ENCODE results near the gene CCNI2.

CCNI2 gene

DNA sequence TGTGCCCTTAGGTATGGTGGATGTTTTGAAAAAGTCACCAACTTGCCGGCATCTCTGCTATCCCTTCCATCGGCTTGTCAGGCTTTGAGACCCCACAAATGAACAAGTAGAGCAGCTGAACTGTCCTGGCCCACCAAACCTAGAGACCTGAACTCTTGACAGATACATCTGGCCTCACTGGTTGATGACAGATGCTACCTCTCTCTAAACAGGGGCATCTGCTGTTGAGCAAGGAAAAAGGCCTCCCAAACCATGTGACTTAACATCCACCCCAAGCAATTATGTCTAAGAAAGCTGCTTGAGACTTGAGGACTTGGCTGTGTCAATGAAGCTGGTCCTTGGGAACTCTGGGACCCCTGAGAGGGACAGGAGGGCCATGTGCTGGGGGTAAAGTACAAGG, 2.3 kb downstream of the CCNI2 start:
- DNase-seq (ENCODE audit: low read depth): no peak

DNA sequence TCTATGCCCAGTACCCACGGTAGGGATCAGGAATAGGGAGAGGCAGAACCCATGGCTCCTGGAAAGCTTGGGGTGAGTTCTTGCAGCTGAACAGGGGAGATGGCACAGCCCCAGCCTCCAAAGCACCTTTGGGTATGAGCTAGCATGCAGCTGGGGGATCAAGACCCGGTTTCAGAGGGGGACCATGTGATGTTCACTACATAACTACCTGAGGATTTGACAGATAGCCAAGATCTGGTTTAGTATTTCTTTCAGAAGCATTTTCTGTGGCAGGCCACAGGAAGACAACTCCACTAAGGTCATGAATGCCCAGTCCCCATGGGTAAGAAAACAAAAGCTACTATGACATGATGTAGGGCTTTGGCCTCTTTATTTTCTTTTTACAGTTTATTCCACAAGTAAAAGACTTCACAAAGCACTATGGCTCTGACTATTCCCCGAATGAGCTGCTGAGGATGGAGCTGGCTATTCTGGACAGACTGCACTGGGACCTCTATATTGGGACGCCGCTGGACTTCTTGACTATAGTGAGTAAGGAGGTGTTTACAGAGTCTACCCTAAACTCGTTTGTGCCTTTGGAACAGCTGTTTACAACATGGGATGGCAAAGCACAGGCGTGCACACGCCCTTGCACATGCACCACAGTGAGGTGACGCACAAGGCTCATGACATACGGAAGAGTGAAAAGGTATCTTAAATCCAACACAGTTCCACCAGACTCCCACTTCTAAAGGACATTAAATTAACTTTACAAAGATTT, 3.4 kb downstream of the CCNI2 start:
- no peak for DNase-seq (ENCODE audit: low read depth)

DNA sequence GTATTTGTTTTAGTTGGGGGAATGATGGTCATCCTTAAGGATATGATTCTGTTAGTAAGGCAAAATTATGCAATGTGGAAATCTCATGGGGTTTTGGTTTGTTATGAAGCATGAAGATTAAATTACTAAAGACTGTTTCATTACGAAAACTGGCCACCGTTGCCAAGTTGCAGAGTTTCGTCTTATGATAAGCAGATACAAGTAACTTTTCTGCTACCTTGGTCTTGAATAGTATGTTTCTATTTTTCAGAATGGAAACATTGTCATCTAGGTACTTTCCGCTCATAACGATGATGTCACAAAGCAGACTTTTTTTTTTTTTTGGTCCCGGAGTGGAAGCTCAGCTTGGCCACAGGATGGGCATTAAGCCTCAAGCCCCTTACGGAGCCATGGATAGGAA, 4.2 kb downstream of the CCNI2 start:
- DNase-seq (ENCODE audit: low read depth): peak; percentile 27

DNA sequence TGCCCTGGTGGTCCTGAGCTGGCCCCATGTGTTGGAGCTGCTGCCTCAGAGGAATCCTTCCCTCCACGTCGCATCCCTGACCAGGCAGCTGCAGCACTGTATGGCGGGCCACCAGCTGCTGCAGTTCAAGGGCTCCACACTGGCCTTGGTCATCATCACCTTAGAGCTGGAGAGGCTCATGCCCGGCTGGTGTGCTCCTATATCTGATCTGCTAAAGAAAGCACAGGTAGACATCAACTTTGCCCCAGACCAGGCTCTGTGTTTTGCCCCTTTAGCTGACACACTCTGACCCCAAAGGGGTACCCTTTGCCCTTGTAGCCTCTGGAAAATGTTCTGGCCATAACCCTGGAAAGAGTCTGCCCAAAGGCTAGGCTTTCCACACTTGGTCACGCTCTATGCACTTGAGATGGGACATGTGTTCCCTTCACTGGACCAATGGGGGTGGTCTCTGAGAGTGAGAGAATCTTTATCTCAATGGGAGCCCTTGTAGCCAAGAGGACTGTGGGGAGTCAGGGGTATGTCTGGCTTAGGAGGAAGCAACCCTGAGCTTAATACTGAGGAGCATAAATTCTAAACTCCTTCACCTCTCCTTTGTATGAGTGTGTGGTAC, 4.8 kb downstream of the CCNI2 start:
- DNase-seq (ENCODE audit: low read depth): no peak

DNA sequence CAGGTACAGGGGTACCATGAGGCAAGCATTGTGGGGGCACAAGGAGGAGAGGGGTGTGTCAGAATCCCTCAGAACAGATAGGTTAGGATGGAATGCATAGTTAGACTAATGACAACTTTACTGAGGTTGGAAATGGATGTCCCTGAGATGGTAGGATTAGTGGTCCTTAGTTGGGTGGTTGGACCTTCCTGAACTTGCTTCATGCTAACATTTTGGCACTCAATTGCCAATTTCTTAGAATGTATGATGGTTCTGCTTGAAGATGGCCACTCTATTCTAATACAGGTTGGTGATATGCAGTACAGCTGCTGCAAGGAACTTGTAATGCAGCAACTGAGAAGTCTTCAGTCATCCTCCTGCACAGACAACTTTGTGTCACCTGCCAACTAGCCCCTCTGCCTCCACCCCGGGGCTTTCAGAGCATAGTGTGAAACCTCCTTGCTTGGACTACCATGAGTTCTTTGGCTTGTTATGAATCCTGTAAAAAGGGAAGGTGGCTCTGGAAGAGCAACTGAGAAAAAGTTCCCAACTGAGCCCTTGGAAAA, 5.4 kb downstream of the CCNI2 start:
- DNase-seq (ENCODE audit: low read depth): no peak

DNA sequence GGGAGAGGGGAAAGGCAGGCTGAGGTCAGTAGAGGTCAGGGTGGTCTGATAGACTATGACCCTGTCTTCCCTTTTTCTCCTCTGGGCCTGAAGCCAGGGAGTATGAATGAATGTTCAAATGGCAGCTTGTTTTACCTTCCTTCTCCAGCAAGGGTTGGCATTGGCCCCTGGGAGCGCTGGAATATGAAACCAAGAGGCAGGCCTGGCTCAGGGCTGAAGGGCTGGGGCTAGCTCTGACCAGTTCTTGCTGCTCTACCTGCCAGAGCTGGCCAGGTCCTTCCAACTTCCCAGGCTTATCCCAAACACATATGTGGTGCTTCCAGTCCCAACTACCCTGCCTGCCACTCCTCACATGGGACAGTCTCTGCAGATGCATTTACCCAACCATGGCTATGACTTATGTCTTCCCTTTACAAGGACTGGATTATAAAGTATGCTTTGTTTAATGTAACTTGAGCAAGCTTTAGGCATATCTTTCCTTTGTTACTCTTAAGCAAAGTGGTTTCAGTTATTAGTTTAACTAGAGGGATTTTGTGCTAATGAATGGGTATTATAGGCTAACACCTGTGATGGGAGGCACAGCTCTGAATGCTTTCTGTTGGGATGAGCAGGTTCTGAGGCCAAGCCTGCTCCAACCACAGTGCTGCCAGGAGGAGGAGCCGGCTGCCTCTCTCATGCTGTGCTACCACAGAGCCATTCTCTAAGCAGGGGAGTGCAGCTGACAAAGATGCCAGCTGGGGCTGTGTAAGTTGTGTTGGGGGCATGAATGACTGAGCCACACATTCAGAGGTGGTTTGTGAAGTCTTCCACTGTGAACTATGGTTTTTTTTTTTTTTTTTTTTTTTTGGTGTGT, 6.1 kb downstream of the CCNI2 start:
- DNase-seq (ENCODE audit: low read depth): no peak

DNA sequence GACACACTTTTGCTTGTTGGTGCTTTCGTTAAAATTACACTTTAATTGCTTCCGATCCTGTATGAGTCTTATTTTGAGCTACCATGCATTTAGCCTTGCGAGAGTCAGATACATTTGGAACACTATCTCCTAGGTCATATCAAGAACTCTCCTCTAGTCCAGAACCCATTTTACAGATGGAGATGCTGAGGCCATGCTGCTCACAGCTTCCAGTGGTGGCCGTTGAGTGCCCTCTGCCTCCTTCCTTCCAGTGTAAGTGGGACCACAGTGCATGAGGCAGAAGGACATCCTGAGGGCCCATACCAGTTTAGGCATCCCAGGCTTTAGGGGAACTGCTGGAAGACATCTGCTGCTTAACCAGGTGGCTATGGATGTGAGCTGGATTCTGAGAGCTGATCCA, 6.9 kb downstream of the CCNI2 start:
- no peak for DNase-seq (ENCODE audit: low read depth)

DNA sequence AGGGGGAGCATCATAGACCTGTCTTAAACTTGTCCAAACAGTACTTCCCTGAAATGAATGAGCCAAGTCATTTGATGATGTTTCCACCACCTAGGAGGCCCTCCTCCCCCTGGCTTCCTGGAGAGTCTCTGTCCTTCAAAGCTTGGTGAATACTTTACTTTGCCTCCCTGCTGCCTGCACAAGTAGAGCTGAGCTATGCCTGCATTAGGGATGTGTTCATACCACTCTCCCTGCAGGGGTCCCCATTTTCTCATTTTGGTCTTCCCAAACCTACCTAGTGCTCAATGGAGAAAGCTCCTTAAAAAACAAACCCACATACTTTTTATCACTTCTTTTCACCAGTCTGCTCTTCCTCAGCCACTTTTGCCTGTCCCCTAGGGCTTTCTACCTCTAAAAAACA, 7.7 kb downstream of the CCNI2 start:
- DNase-seq (ENCODE audit: low read depth): no peak

DNA sequence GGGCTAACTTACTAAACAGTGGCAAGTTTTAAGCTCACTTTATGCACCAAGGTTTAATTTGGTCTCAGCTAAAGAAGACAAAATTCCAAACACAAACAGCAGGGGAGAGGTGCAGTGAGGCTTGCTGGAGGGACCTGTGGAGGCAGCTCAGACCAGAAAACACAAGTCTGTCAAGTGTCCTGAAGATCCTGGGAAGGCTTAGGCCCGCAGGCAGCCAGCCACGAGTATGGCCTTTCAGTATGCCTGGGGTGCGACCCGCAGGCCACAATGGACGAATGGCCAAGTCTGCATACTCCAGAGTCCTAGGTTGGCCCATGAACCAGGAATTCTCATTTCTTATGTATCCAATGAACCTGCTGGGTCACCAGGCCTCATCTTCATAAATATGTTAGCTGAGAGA, 9.3 kb downstream of the CCNI2 start:
- DNase-seq (ENCODE audit: low read depth): no peak

DNA sequence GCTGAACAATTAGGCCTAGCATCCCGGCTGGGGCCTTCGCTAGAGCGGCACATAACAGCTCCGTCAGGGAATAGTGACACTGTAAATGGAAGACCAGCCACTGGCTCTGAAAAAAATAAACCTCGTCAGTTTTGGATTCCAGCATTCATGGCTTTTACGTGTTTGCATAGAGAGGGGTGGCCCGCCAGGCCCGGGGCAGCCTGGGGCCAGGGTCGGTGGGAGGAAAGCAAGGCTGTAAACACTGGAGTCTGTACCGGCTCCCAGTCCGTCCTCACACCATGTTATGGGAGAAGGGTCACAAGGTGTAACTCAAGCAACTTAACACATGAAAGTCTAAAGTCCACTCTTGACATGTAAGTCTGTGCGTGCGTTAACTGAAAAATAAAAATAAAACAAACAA, 11.2 kb downstream of the CCNI2 start:
- no peak for DNase-seq (ENCODE audit: low read depth)

DNA sequence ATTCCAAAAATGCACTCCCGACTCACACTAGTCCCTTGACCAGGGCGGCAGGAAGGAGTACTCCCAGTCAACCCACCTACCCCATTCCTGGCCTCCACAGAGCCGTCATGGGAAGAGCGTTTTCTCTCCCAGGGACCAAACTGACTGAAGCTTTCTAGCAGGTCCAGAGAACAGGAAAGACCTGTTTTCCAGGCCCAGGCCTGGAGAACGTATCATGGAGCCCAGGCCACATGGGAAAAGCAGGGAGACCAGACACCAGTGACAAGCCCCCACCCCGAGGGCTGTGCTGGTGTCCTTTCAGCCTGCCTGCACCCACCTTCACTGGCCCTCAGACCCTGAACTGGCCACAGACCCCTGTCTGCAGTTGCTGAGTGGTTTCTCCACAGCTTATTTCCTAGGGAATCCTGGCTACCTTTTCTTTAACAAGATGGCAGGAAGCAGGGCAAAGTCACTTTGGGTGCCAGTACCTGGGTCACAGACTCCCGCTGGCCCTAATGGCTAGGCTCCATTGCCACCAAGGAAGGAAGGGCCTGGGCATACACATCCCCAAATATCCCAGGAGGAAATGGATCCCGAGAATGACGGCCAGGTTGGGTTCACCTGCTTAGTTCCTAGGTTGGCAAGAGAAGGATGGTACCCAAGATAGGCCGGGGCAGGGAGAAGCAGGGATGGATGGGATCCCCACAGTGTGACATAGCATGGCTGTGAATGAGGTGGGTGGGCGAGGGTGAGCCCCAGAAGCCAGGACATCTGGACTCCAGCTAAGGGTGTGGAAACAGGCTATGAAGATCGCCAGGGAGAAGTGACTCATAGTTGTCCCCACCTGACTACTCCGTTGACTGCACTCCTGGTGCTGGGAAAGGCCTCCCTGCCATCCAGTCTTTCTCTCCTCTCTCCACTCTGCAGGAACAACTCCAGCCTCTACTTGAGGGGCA, 12.2 kb downstream of the CCNI2 start:
- DNase-seq (ENCODE audit: low read depth): no peak

DNA sequence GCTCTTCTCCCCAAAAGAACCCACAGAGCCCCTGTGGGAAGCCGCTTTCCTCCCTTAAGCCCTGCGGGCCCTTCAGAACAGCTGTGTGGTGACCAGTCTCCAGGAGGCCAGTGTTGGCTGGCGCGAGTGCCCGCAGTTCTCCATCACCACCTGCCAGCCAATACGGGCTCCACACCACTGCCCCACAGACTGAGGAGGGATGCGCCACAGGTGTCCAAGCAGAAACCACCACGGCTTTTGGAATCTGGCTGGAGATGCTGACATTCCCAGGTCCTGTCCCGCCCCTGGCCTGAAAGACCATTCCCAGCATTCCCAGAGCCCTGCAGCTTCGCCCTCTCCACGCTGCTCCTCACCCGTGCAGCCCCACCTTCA, 12.8 kb downstream of the CCNI2 start:
- DNase-seq (ENCODE audit: low read depth): no peak

DNA sequence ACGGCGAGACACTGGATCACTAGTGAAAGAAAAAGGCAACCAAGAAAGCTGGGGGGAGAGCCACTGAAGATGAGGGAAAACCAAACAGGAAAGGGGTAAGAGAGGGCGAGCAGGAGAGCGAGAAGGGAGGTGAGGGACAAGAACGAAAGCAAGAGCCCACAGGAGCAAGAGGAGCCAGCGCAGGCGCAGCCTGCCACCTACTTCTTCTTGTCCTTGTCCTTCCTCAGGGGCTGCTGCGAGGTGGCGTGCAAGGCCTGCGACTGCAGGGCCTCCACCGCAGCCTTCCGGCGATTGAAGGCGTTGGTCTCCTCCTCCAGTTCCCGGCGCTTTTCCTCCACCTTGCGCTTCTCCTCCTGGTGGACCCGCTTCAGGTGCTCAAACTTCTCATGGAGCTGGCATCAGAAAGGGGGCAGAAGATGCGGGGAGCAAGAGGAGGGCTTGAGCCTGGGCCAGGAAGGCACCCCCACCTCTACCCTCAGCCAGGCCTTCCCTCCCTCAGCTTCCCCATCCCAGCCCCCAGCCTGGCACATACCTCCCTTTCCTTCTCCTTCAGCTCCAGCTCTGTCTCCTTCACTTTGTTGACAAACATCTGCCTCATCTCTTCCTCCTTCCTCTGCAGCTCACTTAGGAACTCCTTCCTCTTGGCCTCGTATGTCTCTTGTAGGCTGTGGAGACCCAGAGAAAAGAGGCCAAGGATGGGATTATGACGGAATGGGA, 13.5 kb downstream of the CCNI2 start:
- no peak for DNase-seq (ENCODE audit: low read depth)

DNA sequence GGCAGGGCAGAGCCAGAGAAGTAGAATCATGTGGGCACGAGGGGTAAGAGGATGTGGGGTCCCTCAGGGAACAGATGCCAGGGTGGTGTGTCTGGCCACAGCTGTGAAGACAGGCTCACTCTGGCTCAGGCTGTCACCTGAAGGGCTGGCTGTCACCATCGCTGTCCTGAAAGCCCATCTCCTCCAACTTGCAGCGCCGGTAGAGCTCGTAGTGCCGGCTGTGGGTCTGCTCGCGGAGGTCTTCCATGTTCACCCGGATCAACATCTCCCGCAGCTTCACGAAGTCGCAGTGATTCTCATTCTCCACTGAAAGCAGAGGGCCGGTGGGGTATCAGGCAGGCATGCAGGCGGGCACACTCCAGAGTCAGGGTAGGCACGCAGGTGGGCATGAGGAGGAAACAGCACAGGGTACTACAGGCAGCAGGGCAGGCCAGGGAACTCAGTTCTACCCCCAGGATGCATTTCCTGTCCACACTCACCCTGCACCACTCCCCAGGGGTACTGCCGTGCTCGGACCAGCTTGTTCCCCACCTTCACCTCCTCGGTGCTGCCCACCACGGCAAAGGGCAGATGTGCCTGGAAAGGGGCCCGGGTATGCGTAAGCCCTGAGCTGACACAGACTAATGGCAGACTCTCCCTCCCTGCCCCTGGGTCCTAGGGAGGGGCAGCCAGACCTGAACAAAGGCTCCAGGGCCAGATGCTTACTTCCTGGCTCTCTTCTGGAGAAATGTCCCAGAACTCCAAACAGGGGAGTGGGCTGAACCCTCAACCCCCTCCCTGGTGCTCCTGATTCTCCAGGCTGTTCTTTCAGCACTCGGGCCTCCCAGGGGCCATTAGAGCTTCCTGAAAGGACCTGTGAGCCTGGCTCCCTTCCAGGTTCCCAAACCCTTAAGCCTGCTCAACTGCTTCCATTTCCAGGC, 14.4 kb downstream of the CCNI2 start:
- DNase-seq (ENCODE audit: low read depth): no peak

DNA sequence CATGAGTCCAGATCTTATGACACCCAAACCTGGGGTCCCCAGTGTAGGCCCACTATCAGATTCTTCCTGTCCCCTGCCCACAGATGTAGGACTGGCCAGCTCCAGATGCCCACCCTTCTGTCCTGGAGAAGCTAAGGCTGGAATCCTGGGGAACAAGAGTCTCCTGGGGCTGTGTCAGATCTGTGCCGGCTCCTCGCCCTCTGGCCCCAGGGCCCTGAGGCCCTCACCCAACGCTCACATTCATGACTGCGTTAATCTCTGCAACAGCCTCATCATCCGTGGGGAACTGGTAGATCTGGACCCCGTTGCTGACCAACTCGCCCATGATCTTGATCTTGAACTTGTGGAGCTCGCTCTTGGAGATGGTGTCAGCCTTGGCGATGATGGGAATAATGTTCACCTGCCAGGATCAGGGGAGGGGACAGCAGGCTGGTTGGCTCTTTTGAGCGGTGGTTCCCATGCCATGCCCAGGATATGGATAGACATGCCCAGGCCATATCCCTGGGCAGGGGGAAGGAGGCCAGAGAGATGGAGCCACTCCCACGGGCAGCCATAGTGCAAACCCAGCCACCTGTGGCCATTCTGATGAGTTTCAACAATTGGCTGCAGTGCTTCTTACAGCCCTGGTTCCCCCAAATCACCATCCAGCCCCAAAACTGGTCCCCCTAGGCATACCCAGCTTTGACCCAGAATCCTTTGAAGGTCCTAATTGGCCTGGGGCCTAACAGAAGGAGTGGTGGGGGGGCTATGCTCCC, 15.2 kb downstream of the CCNI2 start:
- no peak for DNase-seq (ENCODE audit: low read depth)

DNA sequence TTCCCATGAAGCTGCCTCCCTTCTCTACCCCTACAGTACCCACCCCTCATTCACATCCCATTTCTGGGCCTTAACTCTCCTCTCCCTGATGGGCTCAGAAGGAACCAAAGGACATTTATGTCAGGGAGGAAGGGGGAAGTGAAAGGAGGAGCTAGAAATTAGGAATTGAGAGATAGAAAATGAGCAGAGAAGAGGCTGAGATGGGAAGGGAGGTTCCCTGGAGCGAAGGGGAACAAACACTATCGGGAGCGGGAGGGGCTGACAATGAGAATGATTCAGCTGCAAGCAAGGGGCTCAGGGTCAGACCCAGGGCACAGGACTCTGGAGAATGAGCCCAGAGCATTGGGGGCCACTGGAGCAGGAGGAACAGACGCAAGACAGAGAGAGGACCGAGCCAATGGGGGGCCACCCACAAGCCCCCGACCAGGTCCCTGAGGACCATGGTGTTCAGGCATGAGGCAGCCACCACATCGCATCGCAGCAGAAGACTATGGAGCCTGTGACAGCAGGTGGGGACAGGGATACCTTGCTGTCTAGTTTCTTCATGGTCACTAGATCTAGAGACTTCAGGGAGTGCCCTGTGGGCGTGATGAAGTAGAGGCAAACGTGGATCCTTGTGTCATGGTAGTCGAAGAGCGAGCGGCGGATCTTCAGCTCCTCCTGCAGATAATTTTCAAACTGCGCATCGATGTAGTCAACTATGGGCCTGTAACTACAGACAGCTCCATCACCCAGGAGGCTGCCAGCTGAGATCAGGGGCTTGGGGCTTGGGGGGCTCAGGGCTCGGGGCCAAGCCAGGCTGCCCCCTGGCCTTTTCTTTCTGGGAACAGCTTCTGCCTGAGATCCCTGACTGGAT, 16.2 kb downstream of the CCNI2 start:
- no peak for DNase-seq (ENCODE audit: low read depth)

DNA sequence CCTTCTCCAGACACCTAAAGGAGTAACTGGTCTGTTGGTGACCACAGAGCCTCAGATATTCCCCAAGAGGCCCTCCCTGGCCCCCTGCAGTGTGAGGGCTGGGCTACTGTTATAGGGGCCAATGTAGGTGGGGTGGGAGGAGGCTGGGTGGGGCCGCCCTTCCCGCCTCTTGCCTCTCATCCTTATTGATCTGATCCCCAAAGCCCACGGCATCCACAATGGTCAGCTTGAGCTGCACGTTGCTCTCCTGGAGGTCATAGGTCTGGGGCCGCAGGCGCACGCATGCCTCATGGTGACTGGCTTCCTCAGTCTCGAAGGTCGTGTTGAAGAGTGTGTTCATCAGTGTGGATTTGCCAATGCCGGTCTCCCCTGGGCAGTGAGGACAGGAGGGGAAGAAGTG, 16.8 kb downstream of the CCNI2 start:
- DNase-seq (ENCODE audit: low read depth): no peak

DNA sequence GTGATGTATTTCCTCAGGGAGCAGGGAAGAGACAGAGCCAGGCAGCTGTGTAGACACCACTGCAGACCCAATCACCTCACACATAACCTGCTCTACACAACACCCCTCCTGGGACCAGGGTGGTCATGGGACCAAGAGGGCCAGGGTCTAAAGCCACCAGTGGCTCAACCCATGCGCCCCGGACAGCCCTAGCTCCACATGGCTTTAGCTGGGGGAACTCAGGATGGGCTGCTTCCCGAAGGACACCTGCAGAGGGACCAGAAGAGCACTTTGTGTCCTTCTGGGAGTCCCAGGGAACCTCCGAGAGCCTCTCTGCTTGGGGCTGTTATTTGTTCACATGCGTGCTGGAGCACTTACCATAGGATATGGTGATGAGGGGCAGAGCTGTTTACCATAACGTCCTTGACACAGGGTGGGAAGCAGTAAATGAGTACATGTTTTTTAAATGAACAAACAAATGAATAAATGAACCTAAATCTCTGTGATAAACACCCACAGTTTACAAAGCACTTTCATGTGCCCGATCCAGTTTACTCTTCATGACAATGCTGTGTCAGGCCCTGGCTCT, 17.5 kb downstream of the CCNI2 start:
- no peak for DNase-seq (ENCODE audit: low read depth)

Measured in activated T-cell treated with anti-CD3 and anti-CD28 coated beads for 24 hours (primary cell).